ENCODE measurements around the gene ZBTB26.

Gene ZBTB26

DNA sequence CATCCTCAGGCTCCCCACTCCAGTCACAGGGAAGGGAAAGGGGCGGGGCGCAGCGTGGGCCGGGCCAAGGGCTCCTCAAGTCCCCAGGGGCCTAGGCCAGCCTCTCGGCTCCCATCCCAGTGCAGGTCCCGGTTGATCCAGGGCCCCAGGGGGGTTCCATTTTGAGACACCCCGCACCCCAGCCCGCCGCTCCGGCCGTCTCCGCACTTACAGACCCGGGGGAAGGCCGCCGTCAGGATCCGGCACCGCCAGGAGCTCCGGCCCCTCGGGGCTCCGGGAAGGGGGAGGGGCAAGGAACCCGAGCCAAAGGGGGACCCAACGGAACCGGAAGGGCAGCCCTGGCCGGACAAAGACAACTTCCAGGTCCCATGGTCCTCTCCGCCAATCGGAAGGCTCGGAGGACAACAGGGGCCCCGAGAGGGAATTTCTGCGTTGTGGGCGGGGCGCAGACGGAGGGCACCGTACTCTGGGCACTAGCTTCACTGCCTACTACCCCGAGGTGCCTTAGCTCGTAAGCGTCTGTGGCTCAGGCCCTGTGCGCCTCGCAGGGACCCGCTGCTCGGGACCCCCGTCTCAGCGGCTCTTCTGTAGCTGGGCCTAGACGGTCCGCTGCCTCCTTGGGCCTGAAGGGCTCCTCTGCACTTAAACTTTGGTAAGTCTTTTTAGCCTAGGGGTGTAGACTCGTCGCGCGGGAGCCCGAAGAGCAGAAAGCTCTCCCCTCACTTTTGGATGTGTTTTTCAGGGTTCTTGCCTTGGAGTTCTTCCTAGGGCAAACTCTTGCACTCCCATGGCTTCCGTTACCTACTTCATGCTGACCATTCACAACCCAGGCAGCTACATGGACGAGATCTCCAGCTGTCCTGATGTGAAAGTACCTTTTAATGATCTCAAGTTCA, at the start of gene ZBTB26:
Gene ZBTB26 (minus strand): TSS at position 287 of the 896 bp plus-strand sequence. CDS start 11,578 bp downstream, outside the sequence.
- peak; percentile 83 to 86 for DNase-seq

GRCh38 chr9:122978601-122979000, 47.3 kb upstream of the ZBTB26 start:
- DNase-seq = no peak

DNA sequence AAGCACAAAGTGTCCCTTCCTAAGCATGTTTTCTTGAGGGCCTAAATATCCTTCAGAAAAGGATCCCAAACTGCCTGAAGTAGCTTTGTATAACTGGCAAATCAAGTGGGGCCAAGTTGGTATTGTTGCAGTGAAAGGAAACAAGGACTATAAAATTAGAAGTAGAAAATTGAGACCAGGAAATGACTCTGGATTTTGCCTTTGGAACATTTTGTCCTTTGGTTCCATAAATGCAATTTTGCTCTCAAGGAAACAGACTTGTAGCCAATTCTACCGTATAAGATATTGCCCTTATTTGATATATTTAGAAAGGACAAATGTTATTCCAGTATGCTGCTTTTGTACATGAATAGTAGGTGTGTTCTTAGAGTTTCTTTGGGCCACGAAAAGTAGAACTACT, 43.9 kb upstream of the ZBTB26 start:
- no peak for DNase-seq

GRCh38 chr9:122961139-122961538, 29.8 kb upstream of the ZBTB26 start:
- DNase-seq = no peak

GRCh38 chr9:122955961-122956360, 24.6 kb upstream of the ZBTB26 start:
- DNase-seq = no peak

GRCh38 chr9:122954253-122954691, 23.0 kb upstream of the ZBTB26 start:
- DNase-seq = no peak

DNA sequence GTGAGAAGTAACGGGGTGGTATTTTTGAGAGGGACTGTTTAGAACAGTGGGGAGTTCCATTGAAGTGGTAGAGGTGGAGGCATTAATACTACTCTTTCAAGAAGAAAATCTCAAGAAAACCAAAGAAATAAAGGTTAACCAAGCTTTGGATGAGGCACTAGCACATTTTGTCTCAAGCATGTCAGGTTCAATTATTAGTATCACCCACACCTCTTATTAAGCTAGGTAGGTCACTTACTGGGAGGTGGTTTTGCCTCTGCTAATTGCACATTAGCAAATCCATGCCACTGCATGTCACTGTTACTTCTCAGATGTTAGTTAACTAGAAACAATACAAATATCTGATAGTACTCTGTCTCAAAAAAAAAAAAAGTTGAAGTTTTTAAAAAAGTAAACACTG, 19.7 kb upstream of the ZBTB26 start:
- DNase-seq = no peak

GRCh38 chr9:122950263-122950662, 19.0 kb upstream of the ZBTB26 start:
- no peak for DNase-seq

DNA sequence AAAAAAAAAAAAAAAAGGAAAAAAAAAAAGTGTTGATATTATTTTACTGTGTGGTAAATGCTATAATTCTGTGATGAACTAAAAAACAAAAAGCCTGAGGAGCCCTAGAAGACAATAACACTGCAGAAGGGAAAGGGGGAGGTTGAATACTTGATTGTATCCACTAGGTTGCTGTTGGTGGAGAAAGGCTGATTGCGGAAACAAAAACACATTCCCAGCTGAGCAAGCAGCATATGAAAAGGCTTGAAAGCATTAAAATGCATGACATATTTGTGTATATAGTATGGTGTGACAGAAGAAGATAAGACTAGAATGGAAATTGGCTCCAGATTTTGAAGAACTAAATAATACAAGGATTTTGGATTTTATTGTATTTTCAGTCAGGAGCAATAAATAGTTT, 18.4 kb upstream of the ZBTB26 start:
- no peak for DNase-seq

DNA sequence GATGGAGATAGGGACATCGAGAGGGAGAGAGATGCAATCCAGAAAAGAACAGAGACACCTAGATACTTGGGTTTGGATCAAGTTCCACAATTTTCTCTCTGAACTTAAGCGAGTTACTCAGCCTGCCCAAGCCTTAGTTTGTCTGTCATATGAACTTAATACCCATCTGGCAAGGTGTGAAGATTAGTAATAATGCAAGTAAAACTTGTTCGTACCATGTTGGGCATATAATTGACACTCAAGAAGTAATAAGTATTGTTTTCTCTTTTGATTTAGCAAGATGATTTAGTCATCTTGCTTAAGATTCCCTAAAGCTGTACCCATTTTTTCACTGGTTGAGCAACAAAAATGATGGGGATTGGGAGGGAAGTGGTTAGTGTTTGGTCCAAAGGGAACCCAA, 17.0 kb upstream of the ZBTB26 start:
- no peak for DNase-seq

GRCh38 chr9:122946461-122947005, 15.2 kb upstream of the ZBTB26 start:
- no peak for DNase-seq

DNA sequence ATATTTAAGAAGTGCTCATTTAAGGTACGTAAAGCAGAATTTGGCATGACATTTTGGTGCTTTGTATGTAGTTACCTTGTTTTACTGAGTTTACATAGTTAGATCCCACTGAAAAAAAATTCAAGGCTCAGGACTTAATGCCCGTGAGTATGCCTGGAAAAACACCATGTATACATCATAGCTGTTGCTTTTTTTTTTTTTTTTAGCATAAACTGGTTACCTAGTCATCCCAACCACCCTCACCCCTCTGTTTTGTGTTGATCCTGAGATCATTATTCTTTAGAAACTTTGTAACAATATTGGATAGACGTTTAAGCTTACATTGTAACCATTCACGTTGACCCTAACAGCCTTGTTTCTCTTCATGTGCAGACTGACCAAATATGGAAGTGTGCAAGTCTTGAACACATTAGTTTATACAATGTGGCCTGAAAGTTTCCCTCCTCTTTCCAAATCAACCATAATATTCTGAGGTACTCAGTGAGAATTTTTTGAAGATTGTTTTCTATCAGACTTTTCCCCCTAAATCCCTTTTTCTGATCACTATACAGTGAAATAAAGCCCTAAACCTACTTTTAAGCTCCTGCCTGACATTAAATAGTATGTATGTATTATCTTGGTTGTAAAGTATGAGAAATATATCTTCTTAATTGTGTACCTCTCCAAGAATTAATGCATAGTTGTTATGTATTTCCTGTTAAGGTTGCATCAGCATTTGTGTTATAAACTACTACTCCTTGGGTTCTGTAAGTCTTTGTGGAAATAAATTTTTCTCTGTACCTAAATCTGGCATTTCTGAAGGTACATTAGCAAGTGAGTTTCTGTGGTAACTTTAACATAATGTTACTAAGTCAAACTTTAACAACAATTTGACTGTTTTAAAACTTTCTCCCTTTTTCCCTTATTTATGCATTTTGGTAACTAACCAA, 13.9 kb upstream of the ZBTB26 start:
- DNase-seq = no peak

DNA sequence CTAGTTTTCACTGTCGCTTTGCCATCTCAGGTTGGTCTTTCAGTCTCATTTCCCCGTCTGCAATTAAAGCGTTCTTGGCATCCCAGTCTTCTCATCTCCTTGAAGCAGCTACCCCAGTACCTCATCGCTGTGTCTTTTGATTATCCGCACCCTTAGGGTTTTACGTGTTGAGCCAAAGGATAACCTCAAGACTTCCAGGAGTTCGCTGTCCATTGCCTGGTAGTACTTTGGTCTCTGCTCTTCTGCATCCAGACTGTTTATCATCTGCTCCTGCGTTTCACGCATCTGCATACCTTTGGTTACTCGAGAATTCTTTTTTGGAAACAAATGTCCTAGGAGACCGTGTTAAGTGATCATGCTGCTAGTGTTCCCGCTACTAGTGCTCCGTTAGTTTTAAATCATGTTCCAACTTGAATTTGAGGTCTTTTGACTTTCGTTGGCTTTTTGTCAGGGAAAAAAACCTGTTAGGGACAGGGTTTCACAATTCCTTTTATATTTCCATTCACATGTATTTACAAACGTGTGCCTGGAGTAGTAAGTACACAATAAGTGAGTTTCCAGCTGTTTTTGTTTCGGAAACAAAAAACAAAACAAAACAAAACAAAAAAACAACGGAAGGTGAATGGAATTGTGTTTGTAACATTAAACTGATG, 10.4 kb upstream of the ZBTB26 start:
- no peak for DNase-seq

- DNase-seq = peak; percentile 99
Observed at GRCh38 chr9:122940749-122941581, 9.7 kb upstream of the ZBTB26 start, which contains the start of gene RABGAP1. Gene RABGAP1 (plus strand): TSS chr9:122941020. CDS start chr9:122957060, 16,040 bp downstream.

DNA sequence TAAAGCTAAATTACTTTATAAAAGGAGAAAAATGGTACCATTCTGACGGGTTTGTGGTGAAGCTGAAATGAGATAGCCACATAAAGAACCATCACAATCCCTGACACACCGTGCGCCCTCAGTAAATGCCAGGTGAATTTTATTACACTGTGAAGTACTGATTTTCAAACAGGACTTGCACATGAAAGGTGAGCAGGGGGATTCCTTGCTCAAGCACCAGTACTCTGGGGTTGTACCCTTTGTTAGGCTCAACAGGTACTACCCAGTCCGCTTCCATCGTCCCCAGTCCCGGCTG, 9.1 kb upstream of the ZBTB26 start:
- no peak for DNase-seq

GRCh38 chr9:122939601-122940000, 8.3 kb upstream of the ZBTB26 start:
- DNase-seq = no peak

DNA sequence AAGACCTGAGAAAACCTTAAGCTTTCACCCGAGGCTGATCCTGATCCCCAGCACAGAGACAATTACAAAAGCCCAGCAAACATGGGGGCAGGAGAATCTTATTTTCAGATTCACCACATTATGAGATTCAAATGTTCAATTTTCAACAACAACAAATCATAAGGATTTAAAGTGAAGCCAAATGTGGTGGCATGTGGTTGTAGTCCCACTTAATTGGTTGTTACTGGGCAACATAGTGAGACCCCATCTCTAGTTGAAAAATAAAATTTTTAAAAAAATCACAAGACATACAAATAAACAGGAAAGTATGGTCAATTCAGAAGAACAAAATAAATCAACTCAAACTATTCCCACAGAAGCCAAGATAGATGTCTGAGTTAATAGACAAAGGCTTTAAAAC, 5.6 kb upstream of the ZBTB26 start:
- DNase-seq = no peak

DNA sequence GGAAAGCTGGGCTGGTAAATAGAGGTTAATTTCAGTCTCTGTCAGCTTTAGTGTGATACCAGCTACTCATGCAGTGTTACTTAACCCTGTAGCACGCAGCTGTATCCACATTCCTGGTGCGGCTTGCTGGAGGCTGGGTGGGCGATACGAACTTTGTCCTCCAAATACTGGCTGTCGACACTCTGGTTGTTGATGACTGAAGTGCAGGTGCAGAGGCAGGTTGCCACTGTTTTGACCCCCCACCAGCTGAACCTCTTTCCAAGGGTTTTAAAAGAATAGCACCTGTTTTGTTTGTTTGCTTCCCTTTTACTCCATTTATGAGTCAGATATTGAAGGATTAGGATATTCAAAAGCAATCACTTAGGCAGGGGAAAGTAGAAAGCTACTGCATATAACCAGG, 5.2 kb upstream of the ZBTB26 start:
- no peak for DNase-seq

GRCh38 chr9:122930541-122931225, 629 bp downstream of the ZBTB26 start:
- DNase-seq = no peak

DNA sequence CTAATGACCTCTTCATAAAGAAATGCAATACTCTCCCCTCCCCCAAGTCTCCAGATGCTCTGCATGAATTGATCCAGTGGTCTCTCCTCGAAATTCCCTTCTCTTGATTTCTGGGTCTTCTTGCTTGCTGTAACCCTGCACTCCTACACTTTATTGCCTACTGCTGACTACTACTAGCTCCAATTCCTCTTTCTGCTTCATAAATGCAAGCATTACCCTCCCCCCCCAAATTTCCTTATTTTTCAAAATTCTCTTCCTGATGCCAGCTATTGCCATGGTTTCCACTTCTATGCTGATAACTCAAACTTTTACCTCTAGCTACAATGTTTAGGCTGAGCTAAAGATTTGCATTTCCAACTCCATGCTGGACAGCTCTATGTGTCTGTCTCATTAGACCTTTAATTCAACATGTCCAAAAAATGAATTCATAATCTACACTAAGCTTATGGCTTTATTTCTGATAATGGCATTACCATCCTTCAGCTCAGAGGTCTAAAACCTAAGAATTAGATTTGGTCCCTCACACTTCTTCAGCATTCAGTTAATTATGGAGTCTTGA, 1.4 kb downstream of the ZBTB26 start:
- no peak for DNase-seq

GRCh38 chr9:122923947-122924346, 7.4 kb downstream of the ZBTB26 start:
- no peak for DNase-seq

Data from stimulated activated CD4-positive, alpha-beta T cell treated with anti-CD3 and anti-CD28 coated beads, Interleukin-4, amount 100 ng/mL, for 4 hours (primary cell).